Spleen (tissue), 3 donors: ENCODE measurements around the gene TXK.

ENCODE experiments used
- POLR2A ChIP-seq, 3 donors: fragments of 450-650 bp; IDR thresholded peaks; one replicate each; pipeline ENCODE4 v1.5.1; 2017; ENCODE audit warnings: antibody characterized with exemption in 3 of 3, mild to moderate bottlenecking in 1 of 3
- POLR2AphosphoS5 ChIP-seq, 3 donors: sonication (generic); formaldehyde crosslinking; IDR thresholded peaks; one replicate each; pipeline ENCODE4 v1.5.1; 2017; ENCODE audit warnings: antibody characterized with exemption in 3 of 3

- no peak for TF ChIP-seq POLR2A (IDR thresholded peaks at IDR 0.05)
- TF ChIP-seq POLR2AphosphoS5 (IDR thresholded peaks at IDR 0.05) = no peak
Observed at GRCh38 chr4:48022192-48022799, 111.8 kb downstream of the TXK start.
